Measurements from ENCODE around the gene SENP6.

GRCh38 chr6:75694406-75694805, 92.7 kb downstream of the SENP6 start:
- TF ChIP-seq CTCF (IDR thresholded peaks at IDR 0.05 in 8 of 11, conservative IDR thresholded peaks at IDR 0.05 in 3 of 11) (no peak), POLR2A (IDR thresholded peaks at IDR 0.05) (no peak), POLR2AphosphoS5 (IDR thresholded peaks at IDR 0.05) (no peak)
